OCI-LY7 (cell line): ENCODE measurements around the gene NEURL2. TPM values are rescaled to one million over a fixed set of nuclear protein-coding genes. Genes with fewer than 3 reads are reported as not detected.

Experiments used
- BruUV-seq: library from RNA; stranded (reverse); fragments of 400-500 nt; replicated peaks from 2 replicates; lab custom pipeline; 2021; lab: Mats Ljungman, UMichigan
- CTCF ChIA-PET: fragments of 300-600 bp; sonication (Branson Sonifier 250); formaldehyde crosslinking; loops from one replicate; lab custom pipeline; 2022; ENCODE audit warnings: antibody characterized with exemption; ENCODE audit not compliant: unreplicated experiment; lab: Charles Lee
- POLR2A ChIA-PET: fragments of 300-600 bp; sonication (Branson Sonifier 250); formaldehyde crosslinking; loops from one replicate; lab custom pipeline; 2022; ENCODE audit warnings: antibody characterized with exemption; lab: Charles Lee
- DNase-seq: peaks from one replicate; pipeline ENCODE4 v3.0.0-alpha.2; 2015; ENCODE audit warnings: low spot score
- H2AFZ ChIP-seq: fragments of 200-600 bp; sonication (generic), shearing (Covaris generic); 2 replicates; pipeline ENCODE4 v1.6.1; 2014; ENCODE audit warnings: mild to moderate bottlenecking, antibody characterized with exemption, low read length, moderate library complexity
- H3K27ac ChIP-seq: fragments of 200-600 bp; sonication (generic); 2 replicates; pipeline ENCODE4 v1.5.1; 2014; ENCODE audit warnings: mixed run types, low read depth, mild to moderate bottlenecking, moderate library complexity, low read length, inconsistent platforms; ENCODE audit not compliant: poor library complexity, severe bottlenecking
- H3K36me3 ChIP-seq: fragments of 200-600 bp; sonication (generic); 2 replicates; pipeline ENCODE4 v1.6.1; 2014; ENCODE audit warnings: mild to moderate bottlenecking, antibody characterized with exemption, low read length, moderate library complexity, mixed read lengths; ENCODE audit not compliant: insufficient read depth
- H3K4me1 ChIP-seq: fragments of 200-600 bp; sonication (generic); 2 replicates; pipeline ENCODE4 v1.5.1; 2014; ENCODE audit warnings: mild to moderate bottlenecking, low read length; ENCODE audit not compliant: insufficient read depth, poor library complexity, severe bottlenecking
- H3K4me2 ChIP-seq: fragments of 200-600 bp; sonication (generic); 2 replicates; pipeline ENCODE4 v1.6.1; 2014; ENCODE audit warnings: mild to moderate bottlenecking, low read length
- H3K4me3 ChIP-seq: fragments of 200-600 bp; sonication (generic); 2 replicates; pipeline ENCODE4 v1.5.1; 2014; ENCODE audit warnings: mild to moderate bottlenecking, low read depth, low read length; ENCODE audit not compliant: poor library complexity, severe bottlenecking
- H3K79me2 ChIP-seq: fragments of 200-600 bp; sonication (generic); 2 replicates; pipeline ENCODE4 v1.6.1; 2016; ENCODE audit warnings: low read depth, mild to moderate bottlenecking, low read length, moderate library complexity, mixed read lengths; ENCODE audit not compliant: insufficient read depth
- H3K9me2 ChIP-seq: fragments of 200-600 bp; sonication (generic); 2 replicates; pipeline ENCODE4 v1.6.1; 2016; ENCODE audit warnings: mild to moderate bottlenecking, low read length, mixed read lengths; ENCODE audit not compliant: insufficient read depth
- H3K9me3 ChIP-seq: fragments of 200-600 bp; sonication (generic); 2 replicates; pipeline ENCODE4 v1.6.1; 2014; ENCODE audit warnings: mild to moderate bottlenecking, mixed run types, low read length, mixed read lengths
- H4K20me1 ChIP-seq: fragments of 200-600 bp; sonication (generic); 2 replicates; pipeline ENCODE4 v1.6.1; 2014; ENCODE audit warnings: mild to moderate bottlenecking, antibody characterized with exemption, low read length, moderate library complexity, mixed read lengths; ENCODE audit not compliant: insufficient read depth
- EZH2phosphoT487 ChIP-seq: fragments of 200-600 bp; sonication (generic); IDR thresholded peaks from 2 replicates; pipeline ENCODE4 v1.6.1; 2018; ENCODE audit warnings: low read depth, borderline replicate concordance, mild to moderate bottlenecking, mixed run types, antibody characterized with exemption, low read length, moderate library complexity, mixed read lengths
- intact Hi-C: fragments of 100-400 bp; cut with micrococcal nuclease; formaldehyde crosslinking; loops from one replicate; pipeline ENCODE4 v1.10.0; 2022; ENCODE audit not compliant: unreplicated experiment
- total RNA-seq, 2 experiments: library from RNA; depleted of rRNA in 1 of 2; stranded (reverse); fragments of >200 nt in 1 of 2; shearing (Covaris generic) in 1 of 2; gene quantifications; 2 replicates each; pipeline ENCODE4 v1.2.3, GENCODE V29; 2014 to 2022
- TF ChIP-seq, protein P1 (sequence below): fragments of 200-600 bp; sonication (generic); conservative IDR thresholded peaks from 2 replicates; pipeline ENCODE4 v1.5.1; 2014; ENCODE audit warnings: mild to moderate bottlenecking, antibody characterized with exemption, low read length, moderate library complexity, mixed read lengths

NEURL2 gene
- total RNA-seq, 2 experiments from 2014 or later = 9.9 to 10.7 TPM

DNA sequence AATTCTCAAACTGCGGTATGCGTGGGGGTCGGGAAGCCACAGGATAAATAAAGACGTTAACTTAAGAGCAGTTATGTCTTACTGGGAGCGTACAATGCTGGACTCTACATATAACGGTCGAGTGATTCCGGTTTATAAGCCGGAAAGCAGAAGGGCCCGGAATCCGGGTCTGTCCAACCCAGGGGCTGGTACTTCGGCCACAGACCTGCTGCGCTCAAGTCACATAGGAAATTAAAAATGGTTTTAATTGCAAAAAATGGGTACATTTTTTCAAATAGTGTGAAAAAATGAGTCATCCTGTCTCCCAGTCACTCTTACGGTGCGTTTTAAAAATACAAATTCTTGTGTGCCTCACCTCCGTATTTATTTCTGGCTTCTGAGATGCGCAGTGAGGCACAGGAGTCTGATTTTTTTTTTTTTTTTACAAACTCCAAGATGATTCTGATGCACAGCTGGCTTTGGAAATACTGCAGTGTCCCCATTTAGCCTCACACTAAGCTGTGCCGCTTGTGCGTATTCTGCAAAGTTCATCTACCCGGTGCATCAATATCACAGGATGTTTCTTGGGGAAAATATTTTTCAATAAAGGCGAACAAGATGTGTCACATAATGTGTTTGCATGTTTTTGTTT lies 44.5 kb upstream of the NEURL2 start:
- Histone ChIP-seq H3K4me1 (peaks cover 8% of the 10 kb centered on the region), H3K4me2 (peak overlapping the region; percentile 94), H2AFZ (peak overlapping the region; percentile 56; the same call in 1 of the 2 replicates), H4K20me1 (no peaks in the 10 kb centered on the region), H3K79me2 (peaks cover 23% of the 10 kb centered on the region), H3K9me3 (no peaks in the 10 kb centered on the region), H3K4me3 (peak overlapping the region; percentile 87), H3K9me2 (no peaks in the 10 kb centered on the region), H3K27ac (peak overlapping the region; percentile 41), H3K36me3 (peaks cover 40% of the 10 kb centered on the region)
- DNase-seq = no peak
- intact Hi-C loops = loop anchor here (1.0 to 2.0 kb wide), 3 partner anchors 25 to 79 kb away; partner anchors contain the start of genes ACOT8 and ZSWIM3
- ChIA-PET POLR2A (interaction anchor here (0.6 to 4.0 kb wide), 7 partner anchors 12 to 113 kb away, joined by 3 to 11 read pairs (median 3); no protein-coding TSS in a partner anchor), CTCF (interaction anchor here (1.0 kb wide), 1 partner anchor 35 kb away, joined by 4 read pairs; no protein-coding TSS in a partner anchor)
- BruUV-seq = TSS peak; percentile 85
- TF ChIP-seq EZH2phosphoT487 = no peak
- TF ChIP-seq, protein P1, sequence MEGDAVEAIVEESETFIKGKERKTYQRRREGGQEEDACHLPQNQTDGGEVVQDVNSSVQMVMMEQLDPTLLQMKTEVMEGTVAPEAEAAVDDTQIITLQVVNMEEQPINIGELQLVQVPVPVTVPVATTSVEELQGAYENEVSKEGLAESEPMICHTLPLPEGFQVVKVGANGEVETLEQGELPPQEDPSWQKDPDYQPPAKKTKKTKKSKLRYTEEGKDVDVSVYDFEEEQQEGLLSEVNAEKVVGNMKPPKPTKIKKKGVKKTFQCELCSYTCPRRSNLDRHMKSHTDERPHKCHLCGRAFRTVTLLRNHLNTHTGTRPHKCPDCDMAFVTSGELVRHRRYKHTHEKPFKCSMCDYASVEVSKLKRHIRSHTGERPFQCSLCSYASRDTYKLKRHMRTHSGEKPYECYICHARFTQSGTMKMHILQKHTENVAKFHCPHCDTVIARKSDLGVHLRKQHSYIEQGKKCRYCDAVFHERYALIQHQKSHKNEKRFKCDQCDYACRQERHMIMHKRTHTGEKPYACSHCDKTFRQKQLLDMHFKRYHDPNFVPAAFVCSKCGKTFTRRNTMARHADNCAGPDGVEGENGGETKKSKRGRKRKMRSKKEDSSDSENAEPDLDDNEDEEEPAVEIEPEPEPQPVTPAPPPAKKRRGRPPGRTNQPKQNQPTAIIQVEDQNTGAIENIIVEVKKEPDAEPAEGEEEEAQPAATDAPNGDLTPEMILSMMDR = no peak

DNA sequence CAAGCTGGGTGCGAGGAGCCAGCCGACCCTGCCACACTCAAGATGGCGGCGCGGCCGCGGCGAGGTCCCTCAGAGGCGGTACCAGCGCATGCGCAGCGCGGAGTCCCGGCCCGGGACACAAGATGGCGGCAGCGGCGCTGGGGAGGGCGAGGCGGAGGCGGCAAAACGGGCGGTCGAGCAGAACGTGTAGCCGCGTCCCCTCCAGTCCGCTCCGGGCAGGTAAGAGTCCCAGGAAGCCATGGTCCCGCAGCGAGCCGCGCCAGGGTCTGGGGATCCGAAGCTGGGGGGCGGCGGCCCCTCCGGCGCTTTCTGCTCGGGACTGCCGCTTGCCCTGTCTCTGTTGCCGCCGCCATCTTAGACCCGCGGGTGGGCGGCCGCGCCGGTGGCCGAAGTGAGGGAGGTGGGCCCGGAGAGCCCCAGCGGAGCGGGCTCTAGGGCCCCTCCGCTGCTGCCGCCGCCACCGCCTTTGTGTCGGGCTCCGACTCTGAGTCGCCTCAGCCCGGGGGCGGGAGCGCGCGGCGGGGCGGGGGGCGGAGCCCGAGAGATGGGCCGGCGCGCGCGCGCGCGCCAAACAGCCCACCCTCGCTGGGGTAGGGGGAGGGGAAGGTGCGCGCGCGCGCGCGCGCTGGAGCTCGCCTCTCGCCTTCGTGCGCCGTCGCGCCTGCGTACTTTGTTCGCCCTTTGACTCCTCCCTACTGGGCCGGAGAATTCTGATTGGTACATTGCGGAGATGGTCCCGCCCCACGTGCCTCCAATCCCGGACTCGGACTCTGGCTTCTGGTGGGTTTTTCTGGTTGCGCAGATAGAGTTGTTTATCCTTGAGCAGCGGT lies 43.8 kb upstream of the NEURL2 start, which contains the start of gene PCIF1:
PCIF1 (plus strand) TSS at position 98 of the 830 bp plus-strand sequence. CDS start 4,317 bp downstream, outside the sequence.
- H3K4me3 ChIP-seq = peak within 1 kb of the TSS; percentile 87
- H4K20me1 ChIP-seq = no peaks in the 10 kb centered on the region
- peaks cover 32% of the 10 kb centered on the region for H3K36me3 ChIP-seq
- peaks cover 8% of the 10 kb centered on the region for H3K4me1 ChIP-seq
- peak within 1 kb of the TSS; percentile 94 for H3K4me2 ChIP-seq
- H3K9me3 ChIP-seq = no peaks in the 10 kb centered on the region
- H3K9me2 ChIP-seq = no peaks in the 10 kb centered on the region
- POLR2A ChIA-PET = interaction anchor here (0.6 to 4.0 kb wide), 14 partner anchors 11 to 112 kb away, joined by 3 to 11 read pairs (median 3); partner anchors contain the start of genes CTSA, NEURL2 and ZSWIM1
- H3K27ac ChIP-seq = peak within 1 kb of the TSS; percentile 75
- no peak for TF ChIP-seq EZH2phosphoT487
- TF ChIP-seq, protein P1 = no peak
- CTCF ChIA-PET = interaction anchor here (1.0 kb wide), 1 partner anchor 36 kb away, joined by 4 read pairs; no protein-coding TSS in a partner anchor
- DNase-seq = peak; percentile 98
- peaks cover 23% of the 10 kb centered on the region for H3K79me2 ChIP-seq
- intact Hi-C loops = loop anchor here (1.0 to 2.0 kb wide), 3 partner anchors 24 to 78 kb away; partner anchors contain the start of genes ACOT8 and ZSWIM3
- BruUV-seq = no TSS peak
- H2AFZ ChIP-seq = peak within 1 kb of the TSS; percentile 69; the same call in 1 of the 2 replicates
